Measurements from ENCODE around the gene UTP3.
"Not testable (repeated sequence)": the region's sequence is repeated elsewhere in the genome, so short reads cannot be mapped to it uniquely, and the experiment has no call there.

Gene UTP3

DNA sequence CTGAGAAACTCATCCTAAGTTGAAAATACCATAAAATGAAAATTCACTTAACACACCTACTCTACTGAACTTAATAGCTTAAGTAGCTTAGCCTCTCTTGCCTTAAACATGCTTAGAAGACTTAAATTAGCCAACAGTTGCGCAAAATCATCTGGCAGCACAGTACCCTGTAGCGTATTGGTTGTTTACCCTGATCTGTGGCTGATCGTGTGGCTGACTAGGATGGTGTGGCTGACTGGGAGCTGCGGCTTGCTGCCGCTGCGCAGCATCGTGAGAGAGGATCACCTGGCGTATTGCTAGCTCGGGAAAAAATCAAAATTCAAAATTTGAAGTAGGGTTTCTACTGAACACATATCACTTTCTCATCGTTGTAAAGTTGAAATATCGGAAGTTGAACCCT, 39.8 kb downstream of the UTP3 start:
- TF ChIP-seq, protein P1, sequence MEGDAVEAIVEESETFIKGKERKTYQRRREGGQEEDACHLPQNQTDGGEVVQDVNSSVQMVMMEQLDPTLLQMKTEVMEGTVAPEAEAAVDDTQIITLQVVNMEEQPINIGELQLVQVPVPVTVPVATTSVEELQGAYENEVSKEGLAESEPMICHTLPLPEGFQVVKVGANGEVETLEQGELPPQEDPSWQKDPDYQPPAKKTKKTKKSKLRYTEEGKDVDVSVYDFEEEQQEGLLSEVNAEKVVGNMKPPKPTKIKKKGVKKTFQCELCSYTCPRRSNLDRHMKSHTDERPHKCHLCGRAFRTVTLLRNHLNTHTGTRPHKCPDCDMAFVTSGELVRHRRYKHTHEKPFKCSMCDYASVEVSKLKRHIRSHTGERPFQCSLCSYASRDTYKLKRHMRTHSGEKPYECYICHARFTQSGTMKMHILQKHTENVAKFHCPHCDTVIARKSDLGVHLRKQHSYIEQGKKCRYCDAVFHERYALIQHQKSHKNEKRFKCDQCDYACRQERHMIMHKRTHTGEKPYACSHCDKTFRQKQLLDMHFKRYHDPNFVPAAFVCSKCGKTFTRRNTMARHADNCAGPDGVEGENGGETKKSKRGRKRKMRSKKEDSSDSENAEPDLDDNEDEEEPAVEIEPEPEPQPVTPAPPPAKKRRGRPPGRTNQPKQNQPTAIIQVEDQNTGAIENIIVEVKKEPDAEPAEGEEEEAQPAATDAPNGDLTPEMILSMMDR (IDR thresholded peaks at IDR 0.05; ENCODE audit: low read depth, low read length) = no peak
- in situ Hi-C loops (cut with HindIII; ENCODE audit: low sequenced_read_pairs) = no loop called here
- H3K4me3 ChIP-seq (ENCODE audit: low read depth, low read length) = no peak overlapping the region
- no peak for DNase-seq (ENCODE audit: low read depth, low spot score)

DNA sequence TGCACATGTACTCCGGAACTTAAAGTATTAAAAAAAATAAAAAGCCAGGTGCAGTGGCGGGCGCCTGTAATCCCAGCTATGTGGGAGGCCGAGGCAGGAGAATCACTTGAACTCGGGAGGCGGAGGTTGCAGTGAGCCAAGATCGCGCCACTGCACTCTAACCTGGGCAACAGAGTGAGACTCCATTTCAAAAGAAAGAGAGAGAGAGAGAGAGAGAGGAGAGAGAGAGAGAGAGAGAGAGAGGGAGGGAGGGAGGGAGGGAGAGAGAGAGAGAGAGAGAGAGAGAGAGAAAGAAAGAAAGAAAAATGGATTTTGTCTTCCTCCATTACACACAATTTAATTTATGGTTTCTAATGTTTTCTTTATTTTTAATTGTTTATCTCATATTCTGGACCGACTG, 44.5 kb downstream of the UTP3 start:
- DNase-seq (ENCODE audit: low read depth, low spot score); H3K4me3 ChIP-seq (ENCODE audit: low read depth, low read length); in situ Hi-C loops (cut with HindIII; ENCODE audit: low sequenced_read_pairs): not testable (repeated sequence)

DNA sequence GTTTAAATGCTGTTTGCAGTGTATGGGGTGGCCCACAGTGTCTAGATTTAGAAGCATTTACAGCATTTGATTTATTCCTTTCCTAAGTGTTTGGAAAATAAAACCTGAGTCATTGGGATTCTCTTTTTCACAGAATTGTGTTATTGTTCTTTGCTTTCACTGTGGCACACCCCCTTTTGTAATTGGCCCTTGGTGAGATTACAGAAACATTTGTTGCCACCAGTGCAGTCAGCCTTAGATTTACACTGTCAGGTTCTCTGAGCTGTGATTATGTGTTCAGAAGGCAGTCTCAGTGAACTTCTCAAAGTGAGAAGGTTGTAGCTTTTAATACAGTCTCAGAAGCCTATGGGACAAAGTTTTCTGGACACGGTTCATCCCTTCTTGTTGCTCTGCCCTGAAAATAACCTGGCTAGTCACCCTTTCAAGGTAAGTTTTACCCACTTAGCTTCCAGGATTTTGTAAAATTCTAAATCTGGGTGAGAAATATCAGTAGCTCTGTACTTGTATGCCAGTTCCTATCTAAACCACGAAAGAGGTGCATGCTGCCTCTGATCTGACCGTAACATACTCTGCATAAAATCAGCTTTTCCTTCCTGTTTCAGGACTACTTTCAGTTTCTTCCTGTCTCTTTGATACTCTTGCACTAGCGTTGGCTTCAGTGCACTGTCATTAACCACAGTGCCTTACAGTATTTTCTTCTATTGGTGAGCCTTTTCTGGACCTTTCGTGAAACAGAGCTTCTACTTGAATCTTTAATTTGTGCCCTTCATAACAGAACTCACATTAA, 46.0 kb downstream of the UTP3 start:
- TF ChIP-seq, protein P1 (IDR thresholded peaks at IDR 0.05; ENCODE audit: low read depth, low read length) = no peak
- peak; percentile 54 for DNase-seq (ENCODE audit: low read depth, low spot score)
- peak overlapping the region; percentile 38 for H3K4me3 ChIP-seq (ENCODE audit: low read depth, low read length)
- in situ Hi-C loops (cut with HindIII; ENCODE audit: low sequenced_read_pairs) = no loop called here

DNA sequence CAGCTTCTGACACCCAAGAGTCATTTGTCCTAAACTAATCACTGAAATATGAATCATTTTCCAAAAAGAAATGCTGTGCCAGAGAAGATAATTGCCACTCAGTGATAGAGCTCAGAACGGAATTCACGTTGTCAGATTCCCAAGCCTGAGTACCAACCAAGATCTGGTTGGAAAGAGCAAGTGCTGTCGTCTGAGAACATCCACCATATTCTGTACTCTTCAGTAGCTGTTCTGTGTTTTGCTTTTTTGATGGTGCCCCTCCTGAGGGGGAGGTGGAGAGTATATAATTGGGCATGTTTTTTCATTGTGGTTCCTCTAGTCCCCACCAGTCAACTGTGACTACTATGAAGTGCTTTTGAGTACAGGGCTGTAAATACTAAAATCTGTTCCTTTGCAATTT, 46.6 kb downstream of the UTP3 start:
- H3K4me3 ChIP-seq (ENCODE audit: low read depth, low read length) = peak overlapping the region; percentile 38
- in situ Hi-C loops (cut with HindIII; ENCODE audit: low sequenced_read_pairs) = no loop called here
- no peak for DNase-seq (ENCODE audit: low read depth, low spot score)
- TF ChIP-seq, protein P1 (IDR thresholded peaks at IDR 0.05; ENCODE audit: low read depth, low read length) = no peak

DNA sequence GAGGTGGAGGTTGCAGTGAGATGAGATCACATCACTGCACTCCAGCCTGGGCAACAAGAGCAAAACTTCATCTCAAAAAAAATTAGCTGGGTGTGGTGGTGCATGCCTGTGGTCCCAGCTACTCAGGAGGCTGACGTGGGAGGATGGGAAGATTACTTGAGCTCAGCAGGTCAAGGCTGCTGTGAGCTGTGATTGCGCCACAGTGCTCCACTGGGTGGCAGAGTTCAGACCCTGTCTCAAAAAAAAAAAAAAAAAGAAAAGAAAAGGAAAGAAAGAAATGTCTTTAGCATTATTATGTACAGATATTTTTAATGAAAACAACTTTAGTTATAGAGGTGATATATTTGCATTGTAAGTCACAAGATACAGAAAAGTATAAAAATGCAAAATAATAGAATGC, 47.6 kb downstream of the UTP3 start:
- H3K4me3 ChIP-seq (ENCODE audit: low read depth, low read length); in situ Hi-C loops (cut with HindIII; ENCODE audit: low sequenced_read_pairs): not testable (repeated sequence)
- TF ChIP-seq, protein P1 (IDR thresholded peaks at IDR 0.05; ENCODE audit: low read depth, low read length) = peak; percentile 24
- peak; percentile 49 for DNase-seq (ENCODE audit: low read depth, low spot score)

DNA sequence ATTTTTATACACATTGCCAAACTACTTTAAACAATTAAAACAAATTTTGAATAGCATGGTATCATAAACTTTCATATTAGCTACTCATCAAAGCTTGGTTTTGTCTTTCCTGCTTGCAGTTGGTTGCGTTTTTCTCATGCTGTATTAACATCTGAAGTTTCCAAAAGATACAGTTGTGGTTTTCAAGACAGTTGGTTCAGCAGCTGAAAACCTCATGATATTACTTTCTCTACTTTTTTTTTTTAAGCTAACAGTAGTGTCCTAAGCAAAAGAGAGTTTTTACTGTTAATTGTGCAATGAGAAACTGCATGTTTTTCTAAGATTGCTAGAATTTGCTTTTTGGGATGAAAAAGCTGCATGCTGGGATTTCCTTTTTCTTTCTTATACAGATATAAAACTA, 48.7 kb downstream of the UTP3 start:
- TF ChIP-seq, protein P1 (IDR thresholded peaks at IDR 0.05; ENCODE audit: low read depth, low read length) = no peak
- in situ Hi-C loops (cut with HindIII; ENCODE audit: low sequenced_read_pairs) = no loop called here
- no peak for DNase-seq (ENCODE audit: low read depth, low spot score)
- no peak overlapping the region for H3K4me3 ChIP-seq (ENCODE audit: low read depth, low read length)

DNA sequence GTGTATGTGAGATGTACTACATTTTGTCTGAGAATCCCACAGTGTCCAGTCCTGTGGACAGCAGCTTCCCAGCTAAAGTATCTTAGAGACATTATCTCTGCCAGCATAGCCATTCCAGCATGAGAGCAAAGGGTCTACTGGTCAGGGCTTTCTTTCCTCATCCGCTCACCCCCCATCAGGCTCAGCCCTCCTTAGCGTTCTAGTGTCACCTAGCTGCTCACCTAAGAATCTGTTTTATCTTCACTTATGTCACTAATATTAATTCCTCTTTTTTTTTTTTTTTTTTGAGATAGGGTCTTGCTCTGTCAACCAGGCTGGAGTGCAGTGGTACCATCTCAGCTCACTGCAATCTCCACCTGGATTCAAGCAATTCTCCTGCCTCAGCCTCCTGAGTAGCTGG, 49.1 kb downstream of the UTP3 start:
- in situ Hi-C loops (cut with HindIII; ENCODE audit: low sequenced_read_pairs) = no loop called here
- H3K4me3 ChIP-seq (ENCODE audit: low read depth, low read length) = no peak overlapping the region

More for the DNA sequence above, 49.1 kb downstream of the UTP3 start:
- no peak for DNase-seq (ENCODE audit: low read depth, low spot score)
- TF ChIP-seq, protein P1 (IDR thresholded peaks at IDR 0.05; ENCODE audit: low read depth, low read length) = no peak
